ENCODE results near the gene DDX23. TPM values are rescaled to one million over a fixed set of nuclear protein-coding genes. Genes with fewer than 3 reads are reported as not detected.
A peak's percentile ranks its signal among the peaks of the same experiment; 100 is the strongest.
"Not testable (repeated sequence)": the region's sequence is repeated elsewhere in the genome, so short reads cannot be mapped to it uniquely, and the experiment has no call there.

DDX23 gene
- total RNA-seq, 1 donor from 2014 or later = 124 TPM

GRCh38 chr12:48856379-48856778 is 4.4 kb upstream of the DDX23 start:
- Mint-ChIP-seq H3K27me3 (ENCODE audit: low read depth) (no peaks in the 10 kb centered on the region), H3K27ac (ENCODE audit: unreplicated experiment) (no peak overlapping the region), H3K4me1 (peaks cover 16% of the 10 kb centered on the region), H3K9me3 (no peaks in the 10 kb centered on the region), H3K4me3 (no peak overlapping the region), H3K36me3 (ENCODE audit: low read depth) (no peaks in the 10 kb centered on the region)
- no peak for DNase-seq (ENCODE audit: low read depth, low spot score)
- no peak for TF ChIP-seq CTCF (conservative IDR thresholded peaks at IDR 0.05)

DNA sequence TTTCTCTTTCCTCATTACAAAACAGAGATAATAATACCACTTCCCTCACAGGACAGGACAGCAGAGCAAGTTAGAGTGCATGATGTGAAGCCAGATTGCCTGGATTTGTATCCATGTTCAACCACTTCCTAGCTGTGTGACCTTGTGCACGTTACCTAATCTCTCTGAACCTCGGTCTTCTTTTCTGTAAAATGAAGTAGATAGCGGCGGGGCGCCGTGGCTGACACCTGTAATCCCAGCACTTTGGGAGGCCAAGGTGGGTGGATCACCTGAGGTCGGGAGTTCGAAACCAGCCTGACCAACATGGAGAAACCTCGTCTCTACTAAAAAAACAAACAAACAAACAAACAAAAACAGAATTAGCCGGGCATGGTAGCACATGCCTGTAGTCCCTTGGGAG is 3.0 kb upstream of the DDX23 start:
- not testable (repeated sequence) for H3K36me3 Mint-ChIP-seq (ENCODE audit: low read depth); DNase-seq (ENCODE audit: low read depth, low spot score); H3K4me3 Mint-ChIP-seq; H3K27ac Mint-ChIP-seq (ENCODE audit: unreplicated experiment); H3K27me3 Mint-ChIP-seq (ENCODE audit: low read depth); H3K9me3 Mint-ChIP-seq
- H3K4me1 Mint-ChIP-seq = peaks cover 28% of the 10 kb centered on the region

DNA sequence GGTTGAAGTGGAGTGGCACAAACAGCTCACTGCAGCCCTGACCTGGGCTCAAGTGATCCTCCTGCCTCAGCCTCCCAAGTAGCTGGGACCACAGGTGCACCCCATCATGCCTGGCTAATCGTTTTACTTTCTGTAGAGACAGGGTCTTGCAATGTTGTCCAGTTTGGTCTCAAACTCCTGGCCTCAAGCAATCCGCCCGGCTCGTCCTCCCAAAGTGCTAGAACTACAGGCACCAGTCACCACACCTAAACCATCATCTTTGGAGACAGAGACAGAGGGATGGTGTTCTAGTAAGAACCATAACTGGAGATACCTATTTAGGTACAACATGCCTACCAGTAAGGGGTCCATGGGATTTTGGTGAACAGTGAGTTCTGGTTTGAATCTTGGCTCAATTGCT is 2.5 kb upstream of the DDX23 start:
- Mint-ChIP-seq H3K4me1 (peaks cover 31% of the 10 kb centered on the region), H3K4me3 (no peak overlapping the region), H3K36me3 (ENCODE audit: low read depth) (no peaks in the 10 kb centered on the region), H3K9me3 (no peaks in the 10 kb centered on the region), H3K27me3 (ENCODE audit: low read depth) (no peaks in the 10 kb centered on the region), H3K27ac (ENCODE audit: unreplicated experiment) (no peak overlapping the region)
- DNase-seq (ENCODE audit: low read depth, low spot score) = no peak
- no peak for TF ChIP-seq CTCF (conservative IDR thresholded peaks at IDR 0.05)

DNA sequence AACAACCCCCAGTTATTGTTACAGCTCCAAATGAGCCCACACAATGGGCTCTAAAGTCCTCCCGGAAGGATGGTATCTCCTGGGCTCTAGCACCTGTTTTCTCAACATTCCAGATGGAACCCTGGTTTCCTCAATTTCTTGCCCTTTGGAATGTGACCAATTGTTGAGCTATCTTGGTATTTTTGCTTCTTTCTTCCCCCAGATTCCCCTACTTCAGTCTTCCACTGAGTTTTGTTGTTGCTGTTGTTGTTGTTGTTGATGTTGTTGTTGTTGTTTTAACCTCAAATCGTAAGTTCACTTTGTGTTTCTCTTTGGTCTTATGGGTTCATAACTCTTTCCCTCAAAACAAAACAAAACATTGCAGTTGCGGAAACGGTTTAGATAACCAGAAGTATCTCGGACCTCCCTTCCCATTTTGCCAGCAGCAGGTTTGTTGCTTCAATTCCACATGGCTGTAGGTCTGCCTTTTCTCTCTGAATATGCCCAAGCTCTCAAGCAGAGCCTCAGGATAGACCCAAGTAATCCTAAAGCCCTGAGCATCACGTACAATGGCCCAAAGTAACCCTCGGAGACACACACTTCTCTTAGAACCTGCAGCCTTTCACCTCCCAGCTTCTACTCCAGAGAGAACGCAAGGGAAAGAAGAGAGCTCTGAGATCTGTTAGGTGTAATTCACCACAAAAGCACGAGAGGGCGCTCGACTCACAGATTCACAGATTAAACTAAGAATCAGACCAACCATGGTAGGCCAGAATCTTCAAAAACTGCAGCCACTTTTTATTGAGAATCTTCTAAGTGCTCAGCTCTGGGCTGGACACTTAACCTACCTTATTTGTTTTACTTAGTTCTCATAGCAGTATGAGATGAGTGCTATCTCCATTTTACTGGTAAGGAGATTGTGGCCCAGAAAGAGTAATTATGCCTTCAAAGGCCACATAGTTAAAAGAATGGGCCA is 1.0 kb upstream of the DDX23 start:
- H3K4me1 Mint-ChIP-seq = peaks cover 35% of the 10 kb centered on the region
- no peaks in the 10 kb centered on the region for H3K36me3 Mint-ChIP-seq (ENCODE audit: low read depth)
- H3K4me3 Mint-ChIP-seq = peak overlapping the region; percentile 95
- H3K27ac Mint-ChIP-seq (ENCODE audit: unreplicated experiment) = peak overlapping the region; percentile 83
- no peaks in the 10 kb centered on the region for H3K27me3 Mint-ChIP-seq (ENCODE audit: low read depth)
- DNase-seq (ENCODE audit: low read depth, low spot score) = peak; percentile 98
- peak; percentile 93 for TF ChIP-seq CTCF (conservative IDR thresholded peaks at IDR 0.05)
- H3K9me3 Mint-ChIP-seq = no peaks in the 10 kb centered on the region

GRCh38 chr12:48842021-48842420 is 9.9 kb downstream of the DDX23 start:
- H3K9me3 Mint-ChIP-seq; H3K27me3 Mint-ChIP-seq (ENCODE audit: low read depth); H3K4me1 Mint-ChIP-seq; H3K27ac Mint-ChIP-seq (ENCODE audit: unreplicated experiment); H3K4me3 Mint-ChIP-seq; DNase-seq (ENCODE audit: low read depth, low spot score): not testable (repeated sequence)
- peaks cover 38% of the 10 kb centered on the region for H3K36me3 Mint-ChIP-seq (ENCODE audit: low read depth)

DNA sequence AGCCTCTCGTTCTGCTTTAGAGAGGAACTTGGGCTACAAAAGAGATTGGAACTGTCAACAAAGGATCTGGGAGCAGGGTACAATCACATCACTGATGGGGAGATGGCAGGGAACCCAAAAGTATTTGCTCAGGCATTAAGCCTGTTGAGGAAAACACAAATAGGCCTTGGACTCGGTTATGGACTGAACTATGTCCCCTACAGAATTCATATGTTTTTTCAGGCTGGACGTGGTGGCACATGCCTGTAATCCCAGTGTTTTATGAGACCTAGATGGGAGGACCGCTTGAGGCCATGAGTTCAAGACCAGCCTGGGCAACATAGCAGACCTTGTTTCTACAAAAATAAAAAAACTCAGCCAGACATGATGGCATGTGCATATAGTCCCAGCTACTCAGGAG is 13.9 kb downstream of the DDX23 start:
- Mint-ChIP-seq H3K4me1 (no peaks in the 10 kb centered on the region), H3K9me3 (no peaks in the 10 kb centered on the region), H3K27me3 (ENCODE audit: low read depth) (no peaks in the 10 kb centered on the region), H3K36me3 (ENCODE audit: low read depth) (peaks cover 35% of the 10 kb centered on the region), H3K27ac (ENCODE audit: unreplicated experiment) (no peak overlapping the region), H3K4me3 (no peak overlapping the region)
- no peak for DNase-seq (ENCODE audit: low read depth, low spot score)
- no peak for TF ChIP-seq CTCF (conservative IDR thresholded peaks at IDR 0.05)
